Adrenal gland (tissue), 5 donors: ENCODE measurements around the gene RPH3AL.

Source experiments
- CTCF ChIP-seq, 6 experiments: fragments of 450-650 bp in 4 of 6; fragments of 200-600 bp in 2 of 6; sonication (generic) in 1 of 6; IDR thresholded peaks; 1 replicate in 5 of 6; 2 replicates in 1 of 6; pipeline versions ENCODE4 v1.5.1 to v1.8.0; 2016 to 2021; ENCODE audit warnings: antibody characterized with exemption in 6 of 6, mild to moderate bottlenecking in 2 of 6, moderate library complexity in 1 of 6
- POLR2A ChIP-seq, 2 donors: fragments of 450-650 bp; IDR thresholded peaks; one replicate each; pipeline ENCODE4 v1.6.1; 2017; ENCODE audit warnings: antibody characterized with exemption in 2 of 2, mild to moderate bottlenecking in 2 of 2, moderate library complexity in 1 of 2
- donor health status: DM: no; HTN: no; CAD: no.

DNA sequence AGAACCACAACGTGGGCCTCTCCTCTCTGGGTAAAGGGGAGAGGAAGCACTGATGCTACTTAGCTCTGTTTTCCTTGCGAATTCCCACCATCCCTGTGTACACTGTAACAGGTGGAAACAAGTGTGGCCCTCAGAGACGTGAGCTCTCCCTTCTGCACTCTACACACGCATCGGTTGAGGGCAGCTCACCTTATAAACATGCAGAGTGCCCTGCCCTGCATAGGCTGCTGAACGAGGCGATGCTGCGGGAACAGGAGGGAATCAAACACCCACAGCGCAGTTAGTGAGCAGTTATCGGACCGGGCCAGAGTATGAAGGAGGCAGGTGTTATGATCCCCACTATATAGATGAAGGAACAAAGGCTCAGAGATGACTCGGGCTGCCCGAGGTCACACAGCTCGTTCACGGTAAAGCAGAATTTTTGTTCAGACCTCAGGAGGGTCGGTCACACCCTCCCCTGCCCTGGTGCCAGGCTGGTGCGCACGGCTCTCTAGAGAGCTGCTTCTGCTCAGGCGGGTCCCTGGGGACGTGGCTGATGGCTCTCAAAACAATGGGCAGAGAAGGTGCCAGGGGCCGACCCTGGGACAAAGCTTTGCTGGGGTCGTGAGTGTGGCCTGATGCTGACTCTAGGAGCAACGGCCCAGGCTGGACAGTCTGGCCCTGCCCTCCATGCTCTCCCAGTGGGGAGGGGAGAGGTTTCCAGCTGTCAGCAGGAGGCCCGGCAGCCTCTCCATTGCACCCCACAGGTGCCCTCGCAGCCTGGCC, 68.5 kb downstream of the RPH3AL start:
- TF ChIP-seq CTCF (IDR thresholded peaks at IDR 0.05): no peak
- no peak for TF ChIP-seq POLR2A (IDR thresholded peaks at IDR 0.05)
